A549 (cell line): ENCODE data around the gene TIGIT.

ENCODE experiments used
- EP300 ChIP-seq, 2 experiments: fragments of >200 bp; sonication (Bioruptor Twin); formaldehyde crosslinking; IDR thresholded peaks; 2 replicates in 1 of 2; 3 replicates in 1 of 2; pipeline ENCODE4 v1.6.1; 2016 to 2017
- FOSL2 ChIP-seq, 2 experiments: fragments of 450-650 bp in 1 of 2; fragments of >200 bp in 1 of 2; sonication (Bioruptor Twin) in 1 of 2; formaldehyde crosslinking; IDR thresholded peaks; 2 replicates each; pipeline versions ENCODE4 v1.5.0 to v1.6.1; 2016 to 2020; ENCODE audit warnings: mild to moderate bottlenecking in 1 of 2, moderate library complexity in 1 of 2
- KDM5A ChIP-seq: fragments of 200-600 bp; sonication (generic); IDR thresholded peaks from 2 replicates; pipeline ENCODE4 v1.6.1; 2016; ENCODE audit warnings: antibody characterized with exemption, mild to moderate bottlenecking
- POLR2A ChIP-seq: IDR thresholded peaks from 2 replicates; pipeline ENCODE4 v1.6.1; 2012; ENCODE audit warnings: mild to moderate bottlenecking, low read length
- RCOR1 ChIP-seq: fragments of 150-350 bp; IDR thresholded peaks from 2 replicates; pipeline ENCODE4 v1.6.1; 2014; ENCODE audit warnings: antibody characterized with exemption, low read length, low read depth
- RNF2 ChIP-seq: fragments of 200-600 bp; sonication (generic); IDR thresholded peaks from 2 replicates; pipeline ENCODE4 v1.6.1; 2016; ENCODE audit warnings: low read depth, mild to moderate bottlenecking, antibody characterized with exemption, moderate library complexity, borderline replicate concordance
- TF ChIP-seq, protein P1 (sequence below): fragments of >200 bp; sonication (Bioruptor Twin); formaldehyde crosslinking; IDR thresholded peaks from 3 replicates; pipeline ENCODE4 v1.5.1; 2016
- TF ChIP-seq, protein P2 (sequence below): IDR thresholded peaks from 2 replicates; pipeline ENCODE4 v1.6.1; 2012
- TF ChIP-seq, protein P3 (sequence below): fragments of 450-650 bp; IDR thresholded peaks from 2 replicates; pipeline ENCODE4 v1.6.1; 2014; ENCODE audit warnings: antibody characterized with exemption

GRCh38 chr3:114320246-114320645, 26.4 kb downstream of the TIGIT start:
- TF ChIP-seq, protein P1, sequence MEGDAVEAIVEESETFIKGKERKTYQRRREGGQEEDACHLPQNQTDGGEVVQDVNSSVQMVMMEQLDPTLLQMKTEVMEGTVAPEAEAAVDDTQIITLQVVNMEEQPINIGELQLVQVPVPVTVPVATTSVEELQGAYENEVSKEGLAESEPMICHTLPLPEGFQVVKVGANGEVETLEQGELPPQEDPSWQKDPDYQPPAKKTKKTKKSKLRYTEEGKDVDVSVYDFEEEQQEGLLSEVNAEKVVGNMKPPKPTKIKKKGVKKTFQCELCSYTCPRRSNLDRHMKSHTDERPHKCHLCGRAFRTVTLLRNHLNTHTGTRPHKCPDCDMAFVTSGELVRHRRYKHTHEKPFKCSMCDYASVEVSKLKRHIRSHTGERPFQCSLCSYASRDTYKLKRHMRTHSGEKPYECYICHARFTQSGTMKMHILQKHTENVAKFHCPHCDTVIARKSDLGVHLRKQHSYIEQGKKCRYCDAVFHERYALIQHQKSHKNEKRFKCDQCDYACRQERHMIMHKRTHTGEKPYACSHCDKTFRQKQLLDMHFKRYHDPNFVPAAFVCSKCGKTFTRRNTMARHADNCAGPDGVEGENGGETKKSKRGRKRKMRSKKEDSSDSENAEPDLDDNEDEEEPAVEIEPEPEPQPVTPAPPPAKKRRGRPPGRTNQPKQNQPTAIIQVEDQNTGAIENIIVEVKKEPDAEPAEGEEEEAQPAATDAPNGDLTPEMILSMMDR, result no peak
- TF ChIP-seq, protein P2, sequence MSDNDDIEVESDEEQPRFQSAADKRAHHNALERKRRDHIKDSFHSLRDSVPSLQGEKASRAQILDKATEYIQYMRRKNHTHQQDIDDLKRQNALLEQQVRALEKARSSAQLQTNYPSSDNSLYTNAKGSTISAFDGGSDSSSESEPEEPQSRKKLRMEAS, result no peak
- TF ChIP-seq, protein P3, sequence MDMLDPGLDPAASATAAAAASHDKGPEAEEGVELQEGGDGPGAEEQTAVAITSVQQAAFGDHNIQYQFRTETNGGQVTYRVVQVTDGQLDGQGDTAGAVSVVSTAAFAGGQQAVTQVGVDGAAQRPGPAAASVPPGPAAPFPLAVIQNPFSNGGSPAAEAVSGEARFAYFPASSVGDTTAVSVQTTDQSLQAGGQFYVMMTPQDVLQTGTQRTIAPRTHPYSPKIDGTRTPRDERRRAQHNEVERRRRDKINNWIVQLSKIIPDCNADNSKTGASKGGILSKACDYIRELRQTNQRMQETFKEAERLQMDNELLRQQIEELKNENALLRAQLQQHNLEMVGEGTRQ, result no peak
- no peak for TF ChIP-seq KDM5A
- TF ChIP-seq FOSL2 (IDR thresholded peaks at IDR 0.05), result no peak
- no peak for TF ChIP-seq FOSL2 (CRISPR knock-in tag; IDR thresholded peaks at IDR 0.05)
- TF ChIP-seq RCOR1, result no peak
- TF ChIP-seq EP300 (IDR thresholded peaks at IDR 0.05), result no peak
- TF ChIP-seq RNF2, result no peak
- TF ChIP-seq POLR2A, result no peak
